ENCODE measurements around the gene SEMA4D.
"Not testable (repeated sequence)": the region's sequence is repeated elsewhere in the genome, so short reads cannot be mapped to it uniquely, and the experiment has no call there.

Gene SEMA4D

GRCh38 chr9:89475891-89476440, 21.9 kb downstream of the SEMA4D start:
- TF ChIP-seq POLR2AphosphoS5 (IDR thresholded peaks at IDR 0.05; ENCODE audit: low read depth) (no peak), SPI1 (IDR thresholded peaks at IDR 0.05; ENCODE audit: borderline replicate concordance, low read depth) (no peak), REST (IDR thresholded peaks at IDR 0.05; ENCODE audit: insufficient replicate concordance, low read depth) (no peak), CTCF (IDR thresholded peaks at IDR 0.05; ENCODE audit: insufficient read depth, low read length) (no peak), GABPA (IDR thresholded peaks at IDR 0.05; ENCODE audit: low read depth) (no peak)
- Histone ChIP-seq H3K4me3 (replicated peaks; ENCODE audit: insufficient read depth, low read length) (no peak overlapping the region), H3K27ac (replicated peaks) (no peak overlapping the region), H3K27me3 (ENCODE audit: insufficient read depth, poor library complexity, severe bottlenecking) (no peaks in the 10 kb centered on the region)
- DNase-seq (ENCODE audit: low read depth in 1 of 2, low spot score in 1 of 2): no peak

GRCh38 chr9:89474939-89475338, 23.0 kb downstream of the SEMA4D start:
- TF ChIP-seq GABPA (IDR thresholded peaks at IDR 0.05; ENCODE audit: low read depth) (no peak), POLR2AphosphoS5 (IDR thresholded peaks at IDR 0.05; ENCODE audit: low read depth) (no peak), SPI1 (IDR thresholded peaks at IDR 0.05; ENCODE audit: borderline replicate concordance, low read depth) (no peak), REST (IDR thresholded peaks at IDR 0.05; ENCODE audit: insufficient replicate concordance, low read depth) (no peak)
- H3K27ac ChIP-seq (replicated peaks): no peak overlapping the region; the same call in 1 of the 2 replicates
- no peak overlapping the region for H3K4me3 ChIP-seq (replicated peaks; ENCODE audit: insufficient read depth, low read length)
- H3K27me3 ChIP-seq (ENCODE audit: insufficient read depth, poor library complexity, severe bottlenecking): no peaks in the 10 kb centered on the region
- DNase-seq (ENCODE audit: low read depth in 1 of 2, low spot score in 1 of 2): no peak

- Histone ChIP-seq H3K27ac (replicated peaks) (no peak overlapping the region), H3K27me3 (ENCODE audit: insufficient read depth, poor library complexity, severe bottlenecking) (no peaks in the 10 kb centered on the region), H3K4me3 (replicated peaks; ENCODE audit: insufficient read depth, low read length) (no peak overlapping the region)
- TF ChIP-seq POLR2AphosphoS5 (IDR thresholded peaks at IDR 0.05; ENCODE audit: low read depth): no peak
- no peak for TF ChIP-seq SPI1 (IDR thresholded peaks at IDR 0.05; ENCODE audit: borderline replicate concordance, low read depth)
- TF ChIP-seq GABPA (IDR thresholded peaks at IDR 0.05; ENCODE audit: low read depth): no peak
- TF ChIP-seq CTCF (IDR thresholded peaks at IDR 0.05; ENCODE audit: insufficient read depth, low read length): no peak
- TF ChIP-seq REST (IDR thresholded peaks at IDR 0.05; ENCODE audit: insufficient replicate concordance, low read depth): no peak
- no peak for DNase-seq (ENCODE audit: low read depth in 1 of 2, low spot score in 1 of 2)
Observed at GRCh38 chr9:89473762-89474469, 24.0 kb downstream of the SEMA4D start.

GRCh38 chr9:89471796-89472320, 26.1 kb downstream of the SEMA4D start:
- not testable (repeated sequence) for DNase-seq (ENCODE audit: low read depth in 1 of 2, low spot score in 1 of 2); H3K27ac ChIP-seq (replicated peaks); H3K27me3 ChIP-seq (ENCODE audit: insufficient read depth, poor library complexity, severe bottlenecking); H3K4me3 ChIP-seq (replicated peaks; ENCODE audit: insufficient read depth, low read length)

All from HL-60 (cell line).